Activated naive CD4-positive, alpha-beta T cell treated with Interleukin-2 at 50 U/mL for 16 hours (primary cell): ENCODE data around the gene MYO1H.
A peak's percentile ranks its signal among the peaks of the same experiment; 100 is the strongest.
"Not testable (repeated sequence)": the region's sequence is repeated elsewhere in the genome, so short reads cannot be mapped to it uniquely, and the experiment has no call there.

ENCODE experiments used
- DNase-seq: peaks from one replicate; pipeline ENCODE4 v3.0.0-alpha.2; 2020

The MYO1H gene

GRCh38 chr12:109347589-109347988, at the start of gene MYO1H:
MYO1H (plus strand) TSS chr12:109347900; CDS start chr12:109347961, 61 bp downstream.
- DNase-seq: no peak

- no peak for DNase-seq
These were observed 47.9 kb upstream of the MYO1H start for GRCh38 chr12:109299849-109300248.

- DNase-seq: no peak
These were observed 46.0 kb upstream of the MYO1H start for GRCh38 chr12:109301643-109302168.

- DNase-seq: no peak
These were observed 45.3 kb upstream of the MYO1H start for GRCh38 chr12:109302358-109302757.

- DNase-seq: no peak
These were observed 44.9 kb upstream of the MYO1H start for GRCh38 chr12:109302770-109303169.

- DNase-seq: no peak
These were observed 43.2 kb upstream of the MYO1H start for GRCh38 chr12:109304485-109304884.

GRCh38 chr12:109305547-109305946, 42.2 kb upstream of the MYO1H start:
- DNase-seq: no peak

- DNase-seq: no peak
These were observed 40.6 kb upstream of the MYO1H start for GRCh38 chr12:109307051-109307450.

GRCh38 chr12:109308534-109309380, 38.9 kb upstream of the MYO1H start, which contains the start of gene FOXN4:
FOXN4 (minus strand) TSS chr12:109309284; CDS start chr12:109308321, 963 bp downstream.
- no peak for DNase-seq

- no peak for DNase-seq
These were observed 38.1 kb upstream of the MYO1H start for GRCh38 chr12:109309381-109310246.

GRCh38 chr12:109310247-109311125, 37.2 kb upstream of the MYO1H start:
- peak; percentile 9 for DNase-seq

GRCh38 chr12:109321294-109321693, 26.4 kb upstream of the MYO1H start:
- not testable (repeated sequence) for DNase-seq

- no peak for DNase-seq
These were observed 18.7 kb upstream of the MYO1H start for GRCh38 chr12:109329003-109329402.

GRCh38 chr12:109329686-109330085, 18.0 kb upstream of the MYO1H start:
- no peak for DNase-seq

- no peak for DNase-seq
These were observed 17.1 kb upstream of the MYO1H start for GRCh38 chr12:109330282-109331230.

GRCh38 chr12:109331301-109331952, 16.3 kb upstream of the MYO1H start:
- no peak for DNase-seq

- DNase-seq: no peak
These were observed 12.8 kb upstream of the MYO1H start for GRCh38 chr12:109334887-109335286.

GRCh38 chr12:109336593-109336992, 11.1 kb upstream of the MYO1H start:
- DNase-seq: no peak

GRCh38 chr12:109343677-109344076, 4.0 kb upstream of the MYO1H start:
- DNase-seq: no peak

- DNase-seq: no peak
These were observed 2.3 kb upstream of the MYO1H start for GRCh38 chr12:109345428-109345827.

GRCh38 chr12:109346920-109347319, 780 bp upstream of the MYO1H start:
- DNase-seq: no peak
